ENCODE data around the gene PYGM. TPM values are rescaled to one million over a fixed set of nuclear protein-coding genes. Genes with fewer than 3 reads are reported as not detected.

PYGM gene
- total RNA-seq, 1 experiment from 2014 or later = 3.6 TPM

DNA sequence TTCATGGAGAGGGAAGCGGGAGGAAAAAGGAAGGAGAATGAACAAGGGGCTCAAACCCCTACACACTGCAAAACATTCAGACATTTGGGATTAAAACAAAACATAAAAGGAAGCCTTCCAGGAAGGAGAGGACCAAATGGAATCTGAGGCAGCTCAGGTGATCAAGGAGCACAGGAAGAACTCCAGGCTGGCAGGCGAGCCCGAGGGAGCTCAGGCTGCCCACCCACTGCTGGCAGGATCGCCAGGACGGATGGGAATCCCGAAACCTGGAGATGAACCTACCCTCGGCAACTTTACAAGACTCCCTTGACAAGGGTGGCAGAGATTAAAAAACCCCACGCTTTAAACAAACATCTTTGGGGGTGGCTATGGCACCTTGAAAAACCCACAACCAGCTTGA lies 5.0 kb upstream of the PYGM start:
- Histone ChIP-seq H3K9me3 (ENCODE audit: control insufficient read depth, low read depth, low read length) (no peaks in the 10 kb centered on the region), H3K4ac (ENCODE audit: low read depth, low read length) (no peak overlapping the region), H3K79me2 (ENCODE audit: insufficient read depth, low read length) (no peaks in the 10 kb centered on the region), H3K4me2 (ENCODE audit: insufficient read depth, insufficient read length, low read length) (no peak overlapping the region), H3K23ac (ENCODE audit: insufficient read length, low read depth, low read length) (no peak overlapping the region), H2BK20ac (ENCODE audit: low read depth, low read length, poor library complexity, severe bottlenecking) (no peak overlapping the region), H4K91ac (ENCODE audit: insufficient read length, low read depth, low read length) (no peak overlapping the region), H3K23me2 (ENCODE audit: insufficient read length, low read depth, low read length, poor library complexity, severe bottlenecking) (no peaks in the 10 kb centered on the region), H3K79me1 (ENCODE audit: insufficient read depth, low read depth, low read length, poor library complexity, severe bottlenecking) (peaks cover 3% of the 10 kb centered on the region), H4K5ac (ENCODE audit: insufficient read length, low read depth, low read length) (no peak overlapping the region), H2AK5ac (ENCODE audit: insufficient read length, low read length) (no peak overlapping the region), H2BK120ac (ENCODE audit: low read depth, low read length, poor library complexity, severe bottlenecking) (no peak overlapping the region), H2AFZ (ENCODE audit: low read length) (no peak overlapping the region), H2BK15ac (ENCODE audit: low read depth, low read length) (no peak overlapping the region), H2BK5ac (ENCODE audit: insufficient read length, low read length) (no peak overlapping the region), H3T11ph (ENCODE audit: low read length) (no peak overlapping the region), H3K27me3 (ENCODE audit: insufficient read depth, low read length) (no peaks in the 10 kb centered on the region), H3K18ac (ENCODE audit: insufficient read length, low read depth, low read length) (no peak overlapping the region), H2BK12ac (ENCODE audit: insufficient read length, low read depth, low read length) (no peak overlapping the region), H3K14ac (ENCODE audit: insufficient read depth, low read length) (no peak overlapping the region), H4K8ac (replicated peaks; ENCODE audit: insufficient read length, low read depth, low read length) (no peak overlapping the region), H3K9ac (ENCODE audit: extremely low read depth, insufficient read length, low read length) (no peak overlapping the region), H3K56ac (ENCODE audit: insufficient read length, low read depth, low read length) (no peak overlapping the region), H4K20me1 (ENCODE audit: control insufficient read depth, insufficient read depth, insufficient read length) (no peaks in the 10 kb centered on the region), H3K4me1 (ENCODE audit: insufficient read depth, low read length) (peaks cover 4% of the 10 kb centered on the region; the same call in 1 of the 2 replicates), H3K27ac (ENCODE audit: insufficient read length, low read depth, low read length) (no peak overlapping the region)
- H3K27ac Mint-ChIP-seq = peak overlapping the region; percentile 23 to 98 (median 74); a peak in 5 of 7 replicates
- peaks cover 71 to 84% of the 10 kb centered on the region in 2 experiments for H3K4me1 Mint-ChIP-seq
- no peaks in the 10 kb centered on the region; a peak in 1 of 5 replicates for H3K9me3 Mint-ChIP-seq
- peaks cover 46 to 75% (median 63%) of the 10 kb centered on the region in 3 experiments; a peak in 6 of 7 replicates for H3K36me3 Mint-ChIP-seq (ENCODE audit: insufficient read depth in 1 of 3, low read depth in 3 of 3)
- DNase-seq = no peak
- no peaks in the 10 kb centered on the region for H3K27me3 Mint-ChIP-seq (ENCODE audit: low read depth)
- TF ChIP-seq, protein P1, sequence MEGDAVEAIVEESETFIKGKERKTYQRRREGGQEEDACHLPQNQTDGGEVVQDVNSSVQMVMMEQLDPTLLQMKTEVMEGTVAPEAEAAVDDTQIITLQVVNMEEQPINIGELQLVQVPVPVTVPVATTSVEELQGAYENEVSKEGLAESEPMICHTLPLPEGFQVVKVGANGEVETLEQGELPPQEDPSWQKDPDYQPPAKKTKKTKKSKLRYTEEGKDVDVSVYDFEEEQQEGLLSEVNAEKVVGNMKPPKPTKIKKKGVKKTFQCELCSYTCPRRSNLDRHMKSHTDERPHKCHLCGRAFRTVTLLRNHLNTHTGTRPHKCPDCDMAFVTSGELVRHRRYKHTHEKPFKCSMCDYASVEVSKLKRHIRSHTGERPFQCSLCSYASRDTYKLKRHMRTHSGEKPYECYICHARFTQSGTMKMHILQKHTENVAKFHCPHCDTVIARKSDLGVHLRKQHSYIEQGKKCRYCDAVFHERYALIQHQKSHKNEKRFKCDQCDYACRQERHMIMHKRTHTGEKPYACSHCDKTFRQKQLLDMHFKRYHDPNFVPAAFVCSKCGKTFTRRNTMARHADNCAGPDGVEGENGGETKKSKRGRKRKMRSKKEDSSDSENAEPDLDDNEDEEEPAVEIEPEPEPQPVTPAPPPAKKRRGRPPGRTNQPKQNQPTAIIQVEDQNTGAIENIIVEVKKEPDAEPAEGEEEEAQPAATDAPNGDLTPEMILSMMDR (conservative IDR thresholded peaks at IDR 0.05) = no peak
- H3K4me3 Mint-ChIP-seq = peak overlapping the region; percentile 48 to 67; a peak in 3 of 5 replicates
- no CpG with 5 or more reads among the region's 8 CpGs for WGBS (ENCODE audit: extremely low coverage, insufficient read length, low lambda C conversion rate)

Measured in H9 (cell line).